Neural cell (in vitro differentiated cells): ENCODE data around the gene STK10. TPM values are rescaled to one million over a fixed set of nuclear protein-coding genes. Genes with fewer than 3 reads are reported as not detected.

Source experiments
- H2AFZ ChIP-seq: fragments of 200-600, 300-800 bp; sonication (generic), shearing (Covaris generic); 2 replicates; pipeline ENCODE4 v1.6.0; 2014; ENCODE audit warnings: low read depth, mild to moderate bottlenecking, antibody characterized with exemption, low read length, moderate library complexity
- H3F3A ChIP-seq: fragments of 200-600 bp; shearing (Covaris generic); 2 replicates; pipeline ENCODE4 v1.6.1; 2016; ENCODE audit warnings: mild to moderate bottlenecking, moderate library complexity, mixed read lengths, antibody characterized with exemption, low read length; ENCODE audit not compliant: insufficient read depth, poor library complexity, severe bottlenecking
- H3K27ac ChIP-seq: fragments of 200-600, 300-800 bp; sonication (generic), shearing (Covaris generic); 2 replicates; pipeline ENCODE4 v1.5.1; 2014; ENCODE audit warnings: mild to moderate bottlenecking, low read length, moderate library complexity
- H3K27me3 ChIP-seq: fragments of 300-800, 200-600 bp; sonication (generic), shearing (Covaris generic); 2 replicates; pipeline ENCODE4 v1.6.0; 2014; ENCODE audit warnings: mild to moderate bottlenecking, low read depth, low read length, moderate library complexity; ENCODE audit not compliant: insufficient read depth
- H3K36me3 ChIP-seq: fragments of 300-800, 200-600 bp; sonication (generic), shearing (Covaris generic); 2 replicates; pipeline ENCODE4 v1.5.1; 2014; ENCODE audit warnings: mild to moderate bottlenecking, antibody characterized with exemption, low read length, moderate library complexity; ENCODE audit not compliant: insufficient read depth
- H3K4me2 ChIP-seq: fragments of 300-800, 200-600 bp; sonication (generic), shearing (Covaris generic); 2 replicates; pipeline ENCODE4 v1.6.0; 2014; ENCODE audit warnings: mild to moderate bottlenecking, low read length
- H3K4me3 ChIP-seq: fragments of 300-800, 200-600 bp; sonication (generic), shearing (Covaris generic); 2 replicates; pipeline ENCODE4 v1.5.1; 2014; ENCODE audit warnings: mild to moderate bottlenecking, low read length, moderate library complexity
- H3K79me2 ChIP-seq: fragments of 200-600 bp; shearing (Covaris generic); replicated peaks from 2 replicates; pipeline ENCODE4 v1.6.0; 2014; ENCODE audit warnings: mild to moderate bottlenecking, low read length, moderate library complexity; ENCODE audit not compliant: insufficient read depth
- H3K9ac ChIP-seq: fragments of 300-800, 200-600 bp; sonication (generic), shearing (Covaris generic); 2 replicates; pipeline ENCODE4 v1.6.1; 2016; ENCODE audit warnings: mild to moderate bottlenecking, low read length, mixed read lengths
- H3K9me2 ChIP-seq: fragments of 200-600 bp; shearing (Covaris generic); 2 replicates; pipeline ENCODE4 v1.6.1; 2016; ENCODE audit warnings: mild to moderate bottlenecking, low read length, mixed read lengths; ENCODE audit not compliant: insufficient read depth
- H3K9me3 ChIP-seq: fragments of 200-600, 300-800 bp; sonication (generic), shearing (Covaris generic); 2 replicates; pipeline ENCODE4 v1.6.1; 2016; ENCODE audit warnings: mild to moderate bottlenecking, mixed run types, low read length, moderate library complexity, mixed read lengths
- H4K20me1 ChIP-seq: fragments of 200-600 bp; shearing (Covaris generic); 2 replicates; pipeline ENCODE4 v1.6.1; 2016; ENCODE audit warnings: mild to moderate bottlenecking, mixed run types; ENCODE audit not compliant: insufficient read depth
- CTCF ChIP-seq: fragments of 450-650 bp; IDR thresholded peaks from 2 replicates; pipeline ENCODE4 v1.5.1; 2014; ENCODE audit warnings: antibody characterized with exemption, mild to moderate bottlenecking, moderate library complexity; ENCODE audit not compliant: poor library complexity, severe bottlenecking
- EP300 ChIP-seq: fragments of 450-650 bp; conservative IDR thresholded peaks from 2 replicates; pipeline ENCODE4 v1.6.1; 2014; ENCODE audit warnings: antibody characterized with exemption, mild to moderate bottlenecking, moderate library complexity; ENCODE audit not compliant: poor library complexity, severe bottlenecking
- EZH2 ChIP-seq: fragments of 200-600, 300-800 bp; shearing (Covaris generic), sonication (generic); IDR thresholded peaks from 2 replicates; pipeline ENCODE4 v1.6.1; 2014; ENCODE audit warnings: antibody characterized with exemption, low read length, borderline replicate concordance, mild to moderate bottlenecking; ENCODE audit not compliant: insufficient read depth, poor library complexity, severe bottlenecking
- MXI1 ChIP-seq: fragments of 450-650 bp; conservative IDR thresholded peaks from 2 replicates; pipeline ENCODE4 v1.6.1; 2014; ENCODE audit warnings: antibody characterized with exemption, mild to moderate bottlenecking; ENCODE audit not compliant: poor library complexity, severe bottlenecking
- POLR2AphosphoS5 ChIP-seq: IDR thresholded peaks from 2 replicates; pipeline ENCODE4 v1.6.1; 2012
- RAD21 ChIP-seq: fragments of 450-650 bp; conservative IDR thresholded peaks from 2 replicates; pipeline ENCODE4 v1.6.1; 2014; ENCODE audit warnings: antibody characterized with exemption, mild to moderate bottlenecking, moderate library complexity
- REST ChIP-seq: IDR thresholded peaks from 2 replicates; pipeline ENCODE4 v1.6.1; 2012; ENCODE audit warnings: borderline replicate concordance
- SMC3 ChIP-seq: fragments of 450-650 bp; conservative IDR thresholded peaks from 2 replicates; pipeline ENCODE4 v1.6.1; 2014; ENCODE audit warnings: antibody characterized with exemption, mild to moderate bottlenecking, moderate library complexity; ENCODE audit not compliant: poor library complexity
- TAF1 ChIP-seq: IDR thresholded peaks from 2 replicates; pipeline ENCODE4 v1.6.1; 2012; ENCODE audit warnings: low read depth
- polyA plus RNA-seq: library from polyadenylated mRNA; depleted of rRNA; stranded (reverse); fragments of >200 nt; gene quantifications from 2 replicates; pipeline ENCODE4 v1.2.3, GENCODE V29; 2014

STK10 gene
- polyA plus RNA-seq, 1 donor from 2014 or later, result 8.2 TPM

- Histone ChIP-seq H3K27ac (no peak overlapping the region), H3K4me2 (no peak overlapping the region), H3K79me2 (no peaks in the 10 kb centered on the region), H3K27me3 (no peaks in the 10 kb centered on the region), H3K9me2 (no peaks in the 10 kb centered on the region), H4K20me1 (no peaks in the 10 kb centered on the region), H3K4me3 (no peak overlapping the region), H3F3A (no peaks in the 10 kb centered on the region), H3K36me3 (no peaks in the 10 kb centered on the region), H3K9me3 (no peaks in the 10 kb centered on the region), H3K9ac (no peak overlapping the region), H2AFZ (no peak overlapping the region)
- TF ChIP-seq POLR2AphosphoS5 (no peak), TAF1 (no peak), CTCF (no peak), MXI1 (no peak), EP300 (no peak), REST (no peak)
These were observed 76.2 kb downstream of the STK10 start for GRCh38 chr5:172111852-172112225.

DNA sequence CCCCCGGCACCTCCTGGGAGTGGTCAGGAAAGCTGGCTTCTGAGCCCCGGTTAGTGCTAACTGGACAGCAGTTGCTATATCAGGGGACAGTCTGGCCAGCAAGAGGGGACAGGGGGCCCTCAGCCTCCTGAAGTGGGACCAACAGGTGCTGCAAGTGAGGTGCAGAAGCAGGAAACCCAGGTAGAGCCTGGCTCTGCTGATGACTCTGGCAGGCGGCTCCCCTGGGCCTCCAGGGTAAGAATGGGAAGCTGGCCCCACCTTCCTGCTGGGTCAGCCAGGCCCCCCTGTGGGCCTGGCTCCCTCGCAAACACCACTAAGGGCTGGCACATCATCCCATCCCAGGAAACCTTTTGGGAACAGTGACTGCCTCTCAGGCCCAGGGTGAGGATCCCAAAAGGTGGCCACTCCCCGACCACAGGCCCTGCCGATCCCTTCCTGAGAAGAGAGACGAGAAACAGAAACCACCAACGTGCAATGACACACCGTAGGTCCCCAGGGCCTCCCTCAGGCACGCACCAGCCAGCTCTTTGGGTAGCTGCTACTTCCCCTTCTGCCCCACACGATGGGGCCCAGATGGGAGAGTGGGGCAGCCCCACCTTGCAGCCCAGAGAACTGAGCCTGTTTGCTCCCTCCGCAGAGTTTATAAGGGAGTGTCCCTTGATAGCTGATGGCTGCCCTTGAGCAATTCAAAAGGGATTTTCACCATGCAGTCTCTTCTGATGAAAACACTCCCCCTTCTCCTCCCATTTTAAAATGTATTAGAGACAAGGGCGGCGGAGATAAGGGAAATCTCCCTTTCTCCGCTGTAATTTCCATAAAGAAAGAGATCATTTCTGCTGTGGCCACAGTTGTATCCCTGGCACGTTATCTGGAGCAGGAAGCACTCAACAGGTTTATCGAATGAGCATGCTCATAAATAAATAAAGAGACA lies 76.8 kb downstream of the STK10 start:
- Histone ChIP-seq H3F3A (no peaks in the 10 kb centered on the region), H3K27me3 (no peaks in the 10 kb centered on the region), H3K36me3 (no peaks in the 10 kb centered on the region), H3K9ac (no peak overlapping the region), H3K4me3 (no peak overlapping the region), H2AFZ (no peak overlapping the region), H3K79me2 (no peaks in the 10 kb centered on the region), H3K9me2 (no peaks in the 10 kb centered on the region), H4K20me1 (no peaks in the 10 kb centered on the region), H3K27ac (no peak overlapping the region), H3K4me2 (no peak overlapping the region), H3K9me3 (no peaks in the 10 kb centered on the region)
- no peak for TF ChIP-seq TAF1
- TF ChIP-seq POLR2AphosphoS5, result no peak
- TF ChIP-seq RAD21, result no peak
- TF ChIP-seq EZH2, result no peak
- no peak for TF ChIP-seq CTCF
- TF ChIP-seq EP300, result no peak
- TF ChIP-seq SMC3, result no peak
- TF ChIP-seq MXI1, result no peak
- TF ChIP-seq REST, result no peak
